Ascending aorta (tissue), 2 donors: ENCODE results near the gene GRIA4. TPM values are rescaled to one million over a fixed set of nuclear protein-coding genes. Genes with fewer than 3 reads are reported as not detected.
"Not testable (repeated sequence)": the region's sequence is repeated elsewhere in the genome, so short reads cannot be mapped to it uniquely, and the experiment has no call there.

Experiments used
- DNase-seq, 2 donors: peaks; one replicate each; pipeline ENCODE4 v3.0.0-alpha.2; 2019; ENCODE audit warnings: low spot score in 2 of 2
- H3K27ac ChIP-seq, 2 donors: fragments of 200-600 bp; sonication (generic); one replicate each; pipeline ENCODE4 v1.5.1; 2016 to 2017; ENCODE audit warnings: mild to moderate bottlenecking in 1 of 2
- H3K27me3 ChIP-seq: fragments of 200-600 bp; sonication (generic); one replicate; pipeline ENCODE4 v1.5.1; 2017
- H3K36me3 ChIP-seq, 2 donors: fragments of 200-600 bp; sonication (generic); one replicate each; pipeline ENCODE4 v1.5.1; 2016
- H3K4me1 ChIP-seq, 2 donors: fragments of 200-600 bp; sonication (generic); one replicate each; pipeline ENCODE4 v1.5.1; 2016 to 2017; ENCODE audit warnings: mild to moderate bottlenecking in 1 of 2
- H3K4me3 ChIP-seq, 2 donors: fragments of 200-600 bp; sonication (generic); one replicate each; pipeline ENCODE4 v1.5.1; 2016 to 2017; ENCODE audit warnings: mild to moderate bottlenecking in 1 of 2
- H3K9me3 ChIP-seq, 2 donors: fragments of 200-600 bp; sonication (generic); one replicate each; pipeline ENCODE4 v1.5.1; 2016
- intact Hi-C: fragments of 100-400 bp; cut with DNase I; formaldehyde crosslinking; loops from one replicate; pipeline ENCODE4 v1.15.1; 2023
- total RNA-seq: library from RNA; depleted of rRNA; stranded (reverse); fragments of >200 nt; gene quantifications from one replicate; pipeline ENCODE4 v1.1.0, GENCODE V29; 2016
- TF ChIP-seq, protein P1 (sequence below), 3 experiments: fragments of 200-600 bp in 2 of 3; fragments of 450-650 bp in 1 of 3; sonication (generic) in 2 of 3; IDR thresholded peaks; one replicate each; pipeline ENCODE4 v1.5.1; 2016 to 2019; ENCODE audit warnings: antibody characterized with exemption in 3 of 3, mild to moderate bottlenecking in 1 of 3, moderate library complexity in 1 of 3

Gene GRIA4
- total RNA-seq, 1 donor from 2014 or later = not detected

DNA sequence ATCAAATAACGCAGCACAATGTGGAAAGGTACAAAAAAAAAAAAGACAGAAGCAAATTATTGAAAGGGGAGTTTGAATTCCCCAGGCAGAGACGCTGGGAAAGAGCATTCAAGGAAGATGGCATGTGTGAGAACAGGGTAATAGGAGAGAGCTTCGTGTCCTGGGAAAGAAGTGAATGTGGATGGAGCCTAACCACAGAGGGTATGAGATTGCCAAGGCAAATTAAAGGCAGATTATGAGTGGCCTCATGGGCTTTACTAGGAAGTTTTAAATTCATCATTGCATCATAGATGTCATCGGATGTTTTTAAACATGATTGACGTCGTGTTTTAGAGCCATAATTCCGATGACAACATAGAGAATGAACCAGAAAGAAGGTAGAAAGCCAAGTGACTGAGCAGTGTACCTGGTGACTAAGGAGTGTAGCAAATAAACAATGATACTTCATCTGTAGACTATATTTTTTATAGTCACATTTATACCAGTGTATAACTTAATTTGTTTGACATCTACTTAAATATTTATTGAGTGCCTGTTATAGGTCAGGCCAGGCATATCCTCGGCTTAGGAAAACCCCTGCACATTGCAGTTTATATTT, 260.7 kb downstream of the GRIA4 start:
- Histone ChIP-seq H3K4me1 (no peaks in the 10 kb centered on the region), H3K9me3 (no peaks in the 10 kb centered on the region), H3K27me3 (no peaks in the 10 kb centered on the region), H3K27ac (no peak overlapping the region), H3K4me3 (no peak overlapping the region), H3K36me3 (no peaks in the 10 kb centered on the region)
- no peak for DNase-seq
- intact Hi-C loops = no loop called here
- TF ChIP-seq, protein P1, sequence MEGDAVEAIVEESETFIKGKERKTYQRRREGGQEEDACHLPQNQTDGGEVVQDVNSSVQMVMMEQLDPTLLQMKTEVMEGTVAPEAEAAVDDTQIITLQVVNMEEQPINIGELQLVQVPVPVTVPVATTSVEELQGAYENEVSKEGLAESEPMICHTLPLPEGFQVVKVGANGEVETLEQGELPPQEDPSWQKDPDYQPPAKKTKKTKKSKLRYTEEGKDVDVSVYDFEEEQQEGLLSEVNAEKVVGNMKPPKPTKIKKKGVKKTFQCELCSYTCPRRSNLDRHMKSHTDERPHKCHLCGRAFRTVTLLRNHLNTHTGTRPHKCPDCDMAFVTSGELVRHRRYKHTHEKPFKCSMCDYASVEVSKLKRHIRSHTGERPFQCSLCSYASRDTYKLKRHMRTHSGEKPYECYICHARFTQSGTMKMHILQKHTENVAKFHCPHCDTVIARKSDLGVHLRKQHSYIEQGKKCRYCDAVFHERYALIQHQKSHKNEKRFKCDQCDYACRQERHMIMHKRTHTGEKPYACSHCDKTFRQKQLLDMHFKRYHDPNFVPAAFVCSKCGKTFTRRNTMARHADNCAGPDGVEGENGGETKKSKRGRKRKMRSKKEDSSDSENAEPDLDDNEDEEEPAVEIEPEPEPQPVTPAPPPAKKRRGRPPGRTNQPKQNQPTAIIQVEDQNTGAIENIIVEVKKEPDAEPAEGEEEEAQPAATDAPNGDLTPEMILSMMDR (IDR thresholded peaks at IDR 0.05) = no peak

DNA sequence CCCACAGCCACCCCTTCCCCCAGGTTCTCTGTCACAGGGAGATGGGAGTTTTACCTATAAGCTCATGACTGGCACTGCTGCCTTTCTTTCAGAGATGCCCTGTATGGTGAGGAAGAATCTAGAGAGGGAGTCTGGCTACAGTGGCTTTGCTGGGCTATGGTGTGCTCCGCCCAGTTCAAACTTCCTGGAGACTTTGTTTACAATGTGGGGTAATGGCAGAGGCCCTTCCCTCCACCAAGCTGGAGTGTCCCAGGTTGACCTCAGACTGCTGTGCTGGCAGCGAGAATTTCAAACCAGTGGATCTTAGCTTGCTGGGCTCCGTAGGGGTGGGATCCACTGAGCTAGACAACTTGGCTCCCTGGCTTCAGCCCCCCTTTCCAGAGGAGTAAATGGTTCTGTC, 268.6 kb downstream of the GRIA4 start:
- Histone ChIP-seq H3K36me3 (no peaks in the 10 kb centered on the region), H3K9me3 (no peaks in the 10 kb centered on the region), H3K27me3 (no peaks in the 10 kb centered on the region), H3K4me3 (no peak overlapping the region), H3K4me1 (no peaks in the 10 kb centered on the region), H3K27ac (no peak overlapping the region)
- DNase-seq = no peak
- TF ChIP-seq, protein P1 (IDR thresholded peaks at IDR 0.05) = no peak
- intact Hi-C loops = no loop called here

DNA sequence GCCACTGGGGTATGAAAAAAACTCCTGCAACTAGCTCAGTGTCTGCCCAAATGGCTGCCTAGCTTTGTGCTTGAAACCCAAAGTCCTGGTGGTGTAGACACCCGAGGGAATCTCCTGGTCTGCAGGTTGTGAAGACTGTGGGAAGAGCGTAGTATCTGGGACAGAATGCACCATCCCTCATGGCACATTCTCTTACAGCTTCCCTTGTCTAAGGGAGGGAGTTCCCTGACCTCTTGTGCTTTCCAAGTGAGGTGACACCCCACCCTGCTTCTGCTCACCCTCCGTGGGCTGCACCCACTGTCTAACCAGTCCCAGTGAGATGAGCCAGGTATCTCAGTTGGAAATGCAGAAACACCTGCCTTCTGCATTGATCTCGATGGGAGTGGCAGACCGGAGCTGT, 269.1 kb downstream of the GRIA4 start:
- H3K4me1 ChIP-seq, H3K27me3 ChIP-seq, H3K27ac ChIP-seq, H3K4me3 ChIP-seq, DNase-seq, H3K9me3 ChIP-seq, intact Hi-C loops, H3K36me3 ChIP-seq: not testable (repeated sequence)

DNA sequence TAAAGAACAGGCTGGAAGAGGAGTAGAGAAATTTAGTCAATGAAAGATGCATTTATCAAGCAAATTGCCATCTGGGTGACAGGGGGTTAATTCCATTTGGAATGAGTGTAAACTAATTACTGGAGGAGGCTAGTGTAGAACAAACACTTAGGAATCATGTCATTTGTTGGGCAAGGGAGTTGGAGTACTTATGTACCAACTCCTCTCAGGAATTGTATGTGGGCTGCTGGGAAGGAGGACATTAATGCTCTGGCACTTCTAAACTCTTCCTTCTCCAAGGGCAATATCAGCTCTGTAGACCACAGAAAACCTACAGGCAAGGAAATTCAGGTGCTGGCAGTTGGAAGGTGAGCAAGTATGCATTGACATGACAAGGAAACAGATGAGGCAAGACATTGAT, 271.2 kb downstream of the GRIA4 start:
- intact Hi-C loops = no loop called here
- Histone ChIP-seq H3K4me1 (no peaks in the 10 kb centered on the region), H3K4me3 (no peak overlapping the region), H3K36me3 (no peaks in the 10 kb centered on the region), H3K27me3 (no peaks in the 10 kb centered on the region), H3K27ac (no peak overlapping the region), H3K9me3 (no peaks in the 10 kb centered on the region)
- DNase-seq = no peak
- TF ChIP-seq, protein P1 (IDR thresholded peaks at IDR 0.05) = no peak

DNA sequence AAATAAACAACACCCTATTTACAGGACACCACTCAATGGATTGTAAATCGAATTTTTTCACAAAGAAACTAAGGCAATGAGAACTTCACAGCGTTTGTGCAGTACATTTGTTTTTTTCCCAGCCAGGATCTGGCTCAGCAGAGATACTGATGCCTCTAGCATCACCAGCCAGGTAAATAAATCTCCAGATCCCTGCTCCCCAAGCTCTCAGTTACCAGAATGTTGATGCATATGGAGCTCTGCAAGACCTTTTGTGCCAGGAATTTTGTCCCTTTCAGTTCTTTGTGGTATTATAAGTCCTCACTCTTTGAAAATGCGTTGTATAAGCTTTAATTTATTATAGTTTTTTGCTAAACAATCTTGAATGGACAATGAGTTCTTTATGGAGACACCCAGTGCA, 274.6 kb downstream of the GRIA4 start:
- Histone ChIP-seq H3K27ac (no peak overlapping the region), H3K36me3 (no peaks in the 10 kb centered on the region), H3K4me3 (no peak overlapping the region), H3K4me1 (no peaks in the 10 kb centered on the region), H3K27me3 (no peaks in the 10 kb centered on the region), H3K9me3 (no peaks in the 10 kb centered on the region)
- intact Hi-C loops = no loop called here
- no peak for DNase-seq
- TF ChIP-seq, protein P1 (IDR thresholded peaks at IDR 0.05) = no peak

DNA sequence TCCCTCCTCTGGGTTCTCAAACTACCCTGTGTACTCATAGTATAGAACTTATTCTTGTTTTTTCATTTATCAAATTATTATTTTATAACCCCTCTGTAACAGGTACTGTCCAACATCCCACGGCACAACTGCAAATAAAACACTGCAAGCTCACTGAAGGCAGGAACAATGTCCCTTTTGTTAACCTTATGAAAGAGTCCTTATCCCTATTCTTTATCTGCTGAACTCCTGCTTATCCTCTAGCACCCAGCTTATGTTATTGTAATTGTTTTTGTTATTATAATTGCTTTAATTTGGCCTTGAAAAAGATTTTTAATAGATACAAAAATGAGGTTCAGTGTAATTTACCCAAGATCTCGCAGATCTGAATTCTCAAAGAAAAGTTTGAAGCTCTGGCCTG, 281.8 kb downstream of the GRIA4 start:
- DNase-seq = no peak
- Histone ChIP-seq H3K4me1 (no peaks in the 10 kb centered on the region), H3K9me3 (no peaks in the 10 kb centered on the region), H3K27ac (no peak overlapping the region), H3K4me3 (no peak overlapping the region), H3K36me3 (no peaks in the 10 kb centered on the region), H3K27me3 (no peaks in the 10 kb centered on the region)
- TF ChIP-seq, protein P1 (IDR thresholded peaks at IDR 0.05) = no peak
- intact Hi-C loops = no loop called here
